Measurements from ENCODE around the gene ZRSR2.
"Not testable (repeated sequence)": the region's sequence is repeated elsewhere in the genome, so short reads cannot be mapped to it uniquely, and the experiment has no call there.

ZRSR2 gene

DNA sequence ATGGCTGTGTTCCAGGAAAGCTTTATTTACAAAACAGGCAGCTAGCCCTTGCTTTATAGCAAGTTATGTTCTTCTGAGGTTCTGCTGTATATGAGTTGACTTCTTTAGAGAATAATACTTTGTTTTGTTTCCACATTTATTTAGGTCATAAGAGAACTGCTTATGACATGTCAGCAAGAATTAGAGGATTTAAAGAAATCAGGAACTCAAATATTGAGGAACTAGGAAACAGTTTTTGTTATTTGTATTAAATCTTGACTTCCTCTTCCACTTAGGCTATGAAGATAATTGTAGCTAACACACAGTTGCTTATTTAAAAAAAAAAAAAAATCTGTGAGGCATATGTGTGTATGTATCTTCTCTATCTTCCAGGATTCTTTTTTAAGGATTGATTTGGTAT lies 14.3 kb downstream of the ZRSR2 start:
- no peak for DNase-seq

DNA sequence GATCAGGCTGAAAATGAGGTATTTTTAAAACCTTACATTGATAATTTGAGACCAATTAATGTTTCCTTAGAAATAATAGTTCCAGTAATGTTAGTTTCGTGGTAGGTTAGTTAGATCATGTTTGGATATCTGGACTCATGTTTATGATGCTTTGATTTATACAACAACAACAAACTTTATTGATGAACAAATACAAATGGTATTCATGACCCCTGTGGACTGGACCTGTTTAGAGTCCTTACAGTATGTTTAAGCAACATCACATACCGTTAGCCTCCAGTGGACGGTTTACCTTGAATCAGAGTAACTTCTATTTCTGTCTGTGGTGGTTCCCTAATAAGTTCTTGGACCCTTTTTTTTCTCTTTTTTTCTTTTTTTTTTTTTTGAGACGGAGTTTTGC lies 18.0 kb downstream of the ZRSR2 start:
- no peak for DNase-seq

- no peak for DNase-seq
Measured at GRCh38 chrX:15812192-15812938, 22.1 kb downstream of the ZRSR2 start.

DNA sequence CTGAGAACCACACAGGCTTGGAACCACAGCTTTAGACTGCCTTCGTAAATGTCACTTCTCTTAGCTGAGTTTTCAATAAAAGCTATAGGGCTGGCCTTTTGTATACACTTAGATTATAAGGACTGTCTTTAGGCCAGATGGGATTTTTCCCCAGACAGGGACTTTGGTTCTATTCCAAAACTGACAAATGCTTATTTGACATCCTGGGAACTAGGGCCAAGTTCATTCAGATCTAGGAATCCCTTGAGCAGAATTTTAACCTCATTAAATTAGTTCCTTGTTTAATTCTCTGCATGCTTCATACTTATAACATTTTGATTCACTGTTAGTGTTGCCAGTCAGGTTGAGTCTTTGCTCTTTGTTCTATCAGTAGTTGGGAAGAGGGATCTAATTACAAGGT lies 23.1 kb downstream of the ZRSR2 start:
- DNase-seq, result no peak

DNA sequence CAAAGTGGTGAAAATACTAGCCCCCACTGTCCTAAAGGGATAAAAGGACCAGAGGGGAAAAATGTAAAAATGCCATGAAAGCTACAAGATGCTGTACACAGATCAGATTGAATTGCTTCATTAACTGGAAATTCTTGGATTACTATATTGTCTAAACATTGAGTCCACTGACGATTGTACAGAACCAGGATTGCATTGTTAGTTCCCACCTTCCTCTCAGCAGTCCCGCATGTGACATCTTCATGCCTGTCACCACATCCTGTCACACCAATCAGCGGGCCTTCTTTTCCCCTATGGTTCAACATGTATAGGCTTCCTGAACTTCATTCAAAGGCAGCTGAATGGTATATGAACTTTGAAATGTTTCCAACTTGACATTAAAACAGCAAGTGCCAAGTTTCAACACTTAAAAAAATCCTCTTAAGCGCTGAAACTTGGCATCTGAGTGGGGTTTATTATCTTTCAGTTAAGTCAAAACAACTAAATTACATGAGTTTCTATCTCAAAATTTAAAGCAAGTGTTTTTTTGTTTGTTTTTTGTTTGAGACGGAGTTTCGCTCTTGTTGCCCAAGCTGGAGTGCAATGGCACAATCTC lies 24.6 kb downstream of the ZRSR2 start:
- no peak for DNase-seq

DNA sequence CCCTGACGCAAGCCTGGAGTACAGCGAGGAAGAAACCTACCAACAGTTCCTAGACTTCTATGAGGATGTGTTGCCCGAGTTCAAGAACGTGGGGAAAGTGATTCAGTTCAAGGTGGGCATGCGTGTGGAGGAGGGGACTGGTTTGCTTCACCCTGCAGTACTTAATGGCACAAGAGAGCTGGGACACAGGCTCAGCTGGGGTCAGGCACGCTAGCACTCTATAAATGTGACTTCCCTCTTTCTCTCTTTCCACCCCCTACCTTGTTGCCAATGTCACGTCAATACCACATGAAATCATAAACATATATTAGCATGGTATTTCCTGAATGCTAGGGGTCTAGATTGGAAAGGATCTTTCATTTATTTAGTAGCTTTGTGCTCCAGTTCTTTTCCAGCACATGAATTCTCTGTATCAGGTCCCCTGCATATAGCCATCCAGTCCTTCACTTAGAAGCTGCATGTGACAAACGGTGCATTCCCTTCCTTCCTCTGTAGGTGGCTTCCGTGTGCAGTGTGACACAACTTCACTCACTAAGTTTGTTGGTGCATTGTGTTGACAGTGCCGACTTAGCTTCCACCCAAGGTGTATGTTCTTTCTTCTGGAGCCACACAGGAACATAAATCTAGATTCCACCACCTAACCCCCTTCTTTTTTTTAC lies 25.6 kb downstream of the ZRSR2 start:
- DNase-seq, result peak; percentile 8

DNA sequence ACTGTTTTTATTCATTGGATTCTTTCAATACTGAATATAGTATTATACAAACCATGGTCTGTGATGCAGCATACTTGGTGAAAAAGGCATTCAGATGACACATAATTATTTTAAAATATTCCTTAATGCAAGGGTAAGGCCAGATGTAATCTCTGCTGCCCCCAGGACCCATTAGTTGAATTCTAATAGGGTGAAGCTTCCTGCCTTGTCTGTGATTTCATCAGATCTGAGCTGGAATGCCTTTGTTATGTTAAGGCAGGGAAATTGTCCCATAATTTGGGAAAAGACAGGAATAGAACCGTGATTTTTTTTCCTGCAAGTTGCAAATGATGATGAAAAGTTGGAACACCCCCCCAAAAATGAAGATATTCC lies 26.1 kb downstream of the ZRSR2 start:
- no peak for DNase-seq

DNA sequence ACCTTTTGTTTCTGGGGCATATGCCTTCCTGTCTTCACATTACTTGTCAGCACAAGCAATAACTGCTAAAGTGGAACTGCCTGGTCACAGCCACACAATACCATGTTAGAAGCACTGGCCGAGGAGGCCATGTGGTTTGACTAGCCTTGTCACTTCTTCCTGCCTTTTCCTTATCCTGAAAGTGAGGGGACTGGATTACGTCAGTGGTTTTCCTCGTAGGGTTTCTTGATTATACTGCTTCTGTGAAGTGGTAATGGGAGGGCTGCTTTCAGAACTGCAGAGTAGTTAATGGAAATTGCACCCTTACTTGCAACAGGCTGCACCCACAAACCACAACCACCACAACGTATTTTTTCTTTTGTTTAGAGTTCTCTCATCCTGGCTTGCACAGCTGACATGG lies 26.6 kb downstream of the ZRSR2 start:
- no peak for DNase-seq

DNA sequence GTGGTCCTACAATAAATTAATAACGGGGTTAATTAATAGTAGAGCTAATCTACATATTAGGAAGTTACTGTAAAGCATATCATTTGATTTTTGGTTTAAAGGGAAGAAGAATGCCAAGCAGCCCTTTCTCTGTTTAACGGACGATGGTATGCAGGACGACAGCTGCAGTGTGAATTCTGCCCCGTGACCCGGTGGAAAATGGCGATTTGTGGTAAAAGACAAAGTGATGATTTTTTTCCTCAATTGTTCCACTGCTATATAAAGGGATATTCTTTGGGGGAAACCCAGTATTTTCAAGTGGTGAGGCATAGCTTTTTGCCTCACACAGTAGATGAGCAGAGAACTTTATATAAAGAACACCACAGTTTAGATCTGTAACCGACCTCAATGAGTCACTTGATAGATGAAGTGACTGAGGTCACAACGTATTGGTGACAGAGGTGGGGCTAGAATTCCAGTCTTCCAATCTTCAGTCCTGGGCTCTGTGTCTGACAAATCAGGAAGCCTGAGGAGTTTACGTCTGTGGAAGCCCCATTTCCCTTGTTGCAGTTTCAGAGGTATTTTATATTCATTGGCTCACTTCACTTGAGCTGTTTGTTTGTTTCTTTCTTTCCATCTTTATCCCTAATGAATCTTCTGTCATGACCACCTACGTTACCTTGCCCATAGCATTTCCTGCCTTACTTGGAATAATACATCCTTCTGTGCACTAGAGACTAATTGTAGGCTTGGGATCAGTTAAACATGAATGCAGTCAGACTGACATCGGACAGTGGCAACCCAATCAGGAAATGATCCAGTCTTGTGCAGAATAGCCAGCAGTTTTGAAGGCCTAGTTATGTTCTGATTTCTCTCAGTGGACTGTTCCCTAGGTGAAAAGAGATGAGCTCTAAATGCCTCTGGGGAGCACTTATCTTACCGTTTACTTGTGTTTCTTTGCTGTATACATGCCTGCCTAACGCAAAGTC lies 30.1 kb downstream of the ZRSR2 start:
- DNase-seq, result no peak

GRCh38 chrX:15822922-15823321 lies 32.6 kb downstream of the ZRSR2 start:
- no peak for DNase-seq

DNA sequence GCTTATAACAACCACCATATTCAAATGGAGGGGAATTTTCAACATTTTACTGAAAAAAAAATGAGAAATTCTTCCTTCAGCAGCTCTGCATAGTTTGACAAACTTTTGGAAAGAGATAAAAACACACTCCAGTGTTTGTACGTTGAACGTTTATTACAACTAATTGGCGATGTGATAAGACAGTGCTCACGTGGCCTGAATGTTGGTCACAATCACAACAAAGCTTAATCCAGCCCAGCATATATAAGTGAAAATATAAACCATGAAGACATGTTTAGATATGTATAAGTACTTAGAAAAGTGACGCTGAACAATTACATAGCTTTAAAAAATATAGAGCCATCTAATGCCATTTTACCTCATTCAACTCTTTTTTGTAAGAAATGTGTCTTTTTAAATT lies 35.7 kb downstream of the ZRSR2 start:
- no peak for DNase-seq

- no peak for DNase-seq
Measured at GRCh38 chrX:15829217-15829616, 38.9 kb downstream of the ZRSR2 start.

DNA sequence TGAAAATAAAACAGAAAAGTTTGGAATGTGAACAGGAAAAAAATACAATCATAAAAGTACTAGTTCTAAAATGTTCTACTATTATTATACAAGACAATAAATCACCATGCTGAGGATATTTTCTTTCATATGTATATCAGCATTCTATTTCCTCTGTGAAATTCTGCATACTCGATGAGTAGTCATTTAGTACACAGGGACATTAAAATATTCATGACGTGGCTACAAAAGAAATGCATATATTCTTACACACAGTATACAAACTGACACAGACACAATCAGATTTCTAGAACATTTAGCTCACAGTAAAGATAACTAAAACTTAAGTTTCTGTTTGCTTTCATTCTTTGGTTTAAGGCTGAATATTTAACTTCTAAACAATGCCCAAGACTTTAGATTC lies 41.1 kb downstream of the ZRSR2 start:
- not testable (repeated sequence) for DNase-seq

DNA sequence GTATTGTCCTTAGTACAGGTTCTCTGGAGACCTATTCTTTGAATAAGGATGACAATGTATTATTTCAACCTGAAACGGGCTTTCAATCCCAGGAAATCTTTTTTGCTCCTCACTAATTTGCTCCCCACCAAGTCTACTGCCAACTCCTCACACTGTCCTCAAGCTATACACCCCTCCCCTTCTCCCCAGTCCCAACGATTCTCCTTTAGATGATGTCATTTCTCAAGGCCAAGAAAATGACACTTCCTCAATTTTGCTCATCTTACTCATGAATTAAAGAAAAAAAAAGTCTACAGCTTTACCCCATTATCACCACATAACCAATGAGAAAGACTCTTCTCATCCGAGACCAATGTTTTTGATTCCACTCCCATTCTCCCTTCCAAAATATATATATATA lies 43.8 kb downstream of the ZRSR2 start:
- DNase-seq, result no peak

- DNase-seq, result no peak
Measured at GRCh38 chrX:15834827-15835595, 44.7 kb downstream of the ZRSR2 start.

DNA sequence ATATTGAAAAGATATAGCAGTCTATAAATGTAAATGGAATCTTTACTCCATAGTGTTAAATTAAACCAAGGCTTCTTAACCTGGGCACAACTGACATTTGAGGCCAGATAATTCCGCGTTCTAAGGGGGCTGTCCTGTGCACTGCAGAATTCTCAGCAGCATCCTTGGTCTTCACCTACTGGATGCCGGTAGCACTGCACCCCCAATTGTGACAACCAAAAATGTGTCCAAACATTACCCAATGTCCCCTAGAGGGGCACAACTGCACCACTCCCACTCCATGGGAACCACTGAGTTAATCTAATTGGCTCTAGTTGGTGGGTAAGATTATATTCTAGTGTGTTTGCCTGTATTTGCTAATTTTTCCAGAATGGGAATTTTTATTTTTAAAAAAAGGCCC lies 47.7 kb downstream of the ZRSR2 start:
- DNase-seq, result no peak

DNA sequence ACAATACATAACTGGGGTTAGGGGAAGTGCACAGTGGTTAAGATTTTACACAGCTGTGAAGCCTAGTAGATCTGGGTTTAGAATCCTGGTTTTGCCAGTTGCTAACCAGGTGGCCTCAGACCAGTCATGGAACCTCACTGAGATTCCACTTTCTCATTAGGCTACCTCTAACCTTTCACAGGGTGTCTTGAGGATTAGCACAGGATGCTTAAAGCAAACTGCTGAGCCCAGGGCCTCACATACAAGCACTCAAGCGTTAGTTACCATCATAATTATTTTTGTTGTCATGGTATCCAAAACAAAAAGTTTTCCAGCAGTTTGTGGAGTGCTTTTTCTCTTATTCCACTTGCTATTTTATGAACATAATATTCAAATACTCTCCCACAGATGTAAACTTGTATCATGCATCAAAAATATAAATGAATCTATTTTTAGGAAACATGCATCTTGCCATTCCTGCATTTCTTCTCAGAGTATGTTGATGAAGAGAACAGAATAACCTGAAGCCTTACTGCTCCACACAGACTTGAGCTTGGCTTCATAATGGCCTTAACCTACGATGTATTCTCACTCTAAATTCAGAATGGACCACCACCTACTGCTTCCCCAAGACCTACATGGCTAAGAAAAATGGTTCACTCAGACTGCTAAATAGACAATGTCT lies 51.7 kb downstream of the ZRSR2 start:
- DNase-seq, result no peak

- no peak for DNase-seq
Measured at GRCh38 chrX:15843960-15844359, 53.7 kb downstream of the ZRSR2 start.

- DNase-seq, result peak; percentile 14
Measured at GRCh38 chrX:15848576-15848975, 58.3 kb downstream of the ZRSR2 start.

- DNase-seq, result peak; percentile 18
Measured at GRCh38 chrX:15849555-15849954, 59.3 kb downstream of the ZRSR2 start.

DNA sequence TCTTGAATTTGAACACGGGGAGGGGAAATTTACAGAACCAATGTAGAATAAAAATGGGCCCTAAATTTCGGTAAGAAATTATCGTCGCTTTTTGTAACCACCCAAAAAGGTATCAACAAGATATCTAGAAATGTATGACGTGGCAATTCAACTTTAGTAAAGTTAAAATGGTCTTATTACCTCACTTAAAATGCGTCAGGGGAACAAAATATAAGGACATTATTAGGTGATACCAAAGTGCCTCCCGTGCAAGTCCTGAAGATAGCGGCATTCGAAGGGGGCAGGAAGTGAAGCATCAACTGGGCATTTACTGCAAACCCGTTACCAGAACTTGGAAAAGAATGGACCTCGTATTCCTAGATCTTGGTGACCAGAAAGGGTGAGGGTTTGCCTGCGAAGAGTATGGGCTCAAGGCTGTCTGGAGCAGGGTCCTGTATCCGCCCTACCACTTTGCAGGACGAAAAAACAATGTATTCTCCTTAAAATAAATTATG lies 63.3 kb downstream of the ZRSR2 start:
- DNase-seq, result no peak
